HCT116 (cell line): ENCODE results near the gene KDM4D. TPM values are rescaled to one million over a fixed set of nuclear protein-coding genes. Genes with fewer than 3 reads are reported as not detected.

Experiments
- ATAC-seq: fragments of 200-7000 bp; cut with Tn5 transposase; 2 replicates; pipeline ENCODE4 v1.9.1; 2020; ENCODE audit warnings: mild to moderate bottlenecking, moderate library complexity
- BruUV-seq: library from RNA; stranded (reverse); fragments of 400-500 nt; replicated peaks from 2 replicates; lab custom pipeline; 2021; lab: Mats Ljungman, UMichigan
- CTCF ChIA-PET: fragments of 300-600 bp; sonication (Branson Sonifier 250); formaldehyde crosslinking; loops from one replicate; lab custom pipeline; 2021; ENCODE audit warnings: antibody characterized with exemption; lab: Charles Lee
- POLR2A ChIA-PET: fragments of 300-600, 350-600 bp; sonication (Branson Sonifier 250); formaldehyde crosslinking; loops from one replicate; lab custom pipeline; 2021; ENCODE audit warnings: antibody characterized with exemption; lab: Charles Lee
- RAD21 ChIA-PET, 2 experiments: fragments of 300-600 bp; sonication (Branson Sonifier 250); formaldehyde crosslinking; loops; one replicate each; lab custom pipeline; 2023; ENCODE audit warnings: low total read pairs in 2 of 2; ENCODE audit not compliant: uncharacterized antibody in 2 of 2, unreplicated experiment in 2 of 2, low non-redundant PET in 1 of 2; lab: Charles Lee
- DNase-seq: peaks from one replicate; pipeline ENCODE4 v3.0.0-alpha.2; 2010; ENCODE audit warnings: low read depth, low spot score
- H2AFZ ChIP-seq: fragments of 200-600 bp; shearing (Covaris generic), sonication (generic); 2 replicates; pipeline ENCODE4 v1.6.1; 2017; ENCODE audit warnings: low read depth, mixed run types, mixed read lengths, antibody characterized with exemption, low read length; ENCODE audit not compliant: poor library complexity, severe bottlenecking
- H3K27ac ChIP-seq: 2 replicates; pipeline ENCODE4 v1.5.1; 2012; ENCODE audit warnings: low read depth, low read length
- H3K27me3 ChIP-seq: fragments of 200-600 bp; sonication (generic); 2 replicates; pipeline ENCODE4 v1.6.1; 2016; ENCODE audit warnings: mixed run types, low read length, mixed read lengths; ENCODE audit not compliant: insufficient read depth
- H3K36me3 ChIP-seq, 2 experiments: fragments of 200-500 bp in 1 of 2; fragments of 200-600 bp in 1 of 2; sonication (Bioruptor generic) in 1 of 2; sonication (generic) in 1 of 2; 2 replicates each; pipeline versions ENCODE4 v1.5.1 to v1.6.1; 2014 to 2016; ENCODE audit warnings: low read length in 2 of 2, inconsistent platforms in 1 of 2, mixed read lengths in 1 of 2, mixed run types in 1 of 2; ENCODE audit not compliant: insufficient read depth in 2 of 2, control insufficient read depth in 1 of 2
- H3K4me1 ChIP-seq, 2 experiments: fragments of 200-600 bp in 1 of 2; sonication (generic) in 1 of 2; 2 replicates each; pipeline versions ENCODE4 v1.5.1 to v1.6.1; 2012 to 2017; ENCODE audit warnings: low read length in 2 of 2, inconsistent platforms in 1 of 2, mild to moderate bottlenecking in 1 of 2, mixed read lengths in 1 of 2, mixed run types in 1 of 2, moderate library complexity in 1 of 2; ENCODE audit not compliant: insufficient read depth in 2 of 2, control insufficient read depth in 1 of 2
- H3K4me2 ChIP-seq: fragments of 200-600 bp; sonication (generic); 2 replicates; pipeline ENCODE4 v1.6.1; 2017; ENCODE audit warnings: mixed run types, low read length, mixed read lengths
- H3K4me3 ChIP-seq, 2 experiments: fragments of 200-600 bp in 1 of 2; sonication (generic) in 1 of 2; replicated peaks in 1 of 2; 2 replicates each; pipeline ENCODE4 v1.5.1; 2011 to 2016; ENCODE audit warnings: low read length in 2 of 2, control low read depth in 1 of 2, low read depth in 1 of 2, mild to moderate bottlenecking in 1 of 2, mixed read lengths in 1 of 2, mixed run types in 1 of 2
- H3K79me2 ChIP-seq: fragments of 200-600 bp; sonication (generic); 2 replicates; pipeline ENCODE4 v1.6.1; 2017; ENCODE audit warnings: mild to moderate bottlenecking, mixed run types, low read length, moderate library complexity, mixed read lengths; ENCODE audit not compliant: insufficient read depth
- H3K9ac ChIP-seq: fragments of 200-600 bp; sonication (generic); 2 replicates; pipeline ENCODE4 v1.6.1; 2016; ENCODE audit warnings: low read length, mixed read lengths
- H3K9me2 ChIP-seq: fragments of 200-600 bp; sonication (generic), shearing (Covaris generic); 2 replicates; pipeline ENCODE4 v1.6.1; 2017; ENCODE audit warnings: mixed run types, mild to moderate bottlenecking, moderate library complexity; ENCODE audit not compliant: insufficient read depth
- H3K9me3 ChIP-seq, 2 experiments: fragments of 200-500 bp in 1 of 2; fragments of 200-600 bp in 1 of 2; sonication (Bioruptor generic) in 1 of 2; sonication (generic) in 1 of 2; 2 replicates each; pipeline ENCODE4 v1.6.1; 2014 to 2017; ENCODE audit warnings: low read length in 2 of 2, mixed read lengths in 2 of 2, inconsistent platforms in 1 of 2, low read depth in 1 of 2, mild to moderate bottlenecking in 1 of 2, mixed run types in 1 of 2, moderate library complexity in 1 of 2; ENCODE audit not compliant: control insufficient read depth in 1 of 2, insufficient read depth in 1 of 2
- H4K20me1 ChIP-seq: fragments of 200-600 bp; sonication (generic), shearing (Covaris generic); 2 replicates; pipeline ENCODE4 v1.6.1; 2017; ENCODE audit warnings: mixed run types, mild to moderate bottlenecking, moderate library complexity; ENCODE audit not compliant: insufficient read depth
- CEBPB ChIP-seq: IDR thresholded peaks from 2 replicates; pipeline ENCODE4 v1.6.1; 2012; ENCODE audit warnings: low read depth
- CTCF ChIP-seq, 3 experiments: fragments of 200-600 bp in 1 of 3; sonication (generic) in 1 of 3; IDR thresholded peaks in 2 of 3; conservative IDR thresholded peaks in 1 of 3; 2 replicates each; pipeline ENCODE4 v1.5.1; 2012 to 2017; ENCODE audit warnings: low read depth in 2 of 3, low read length in 2 of 3, antibody characterized with exemption in 1 of 3, borderline replicate concordance in 1 of 3, control low read depth in 1 of 3, mild to moderate bottlenecking in 1 of 3, mixed read lengths in 1 of 3, mixed run types in 1 of 3, moderate library complexity in 1 of 3; ENCODE audit not compliant: insufficient read depth in 1 of 3
- EGR1 ChIP-seq: IDR thresholded peaks from 2 replicates; pipeline ENCODE4 v1.6.1; 2012; ENCODE audit warnings: low read depth
- ELF1 ChIP-seq: IDR thresholded peaks from 2 replicates; pipeline ENCODE4 v1.6.1; 2012; ENCODE audit warnings: low read depth, borderline replicate concordance
- EZH2 ChIP-seq: fragments of 200-600 bp; sonication (generic); IDR thresholded peaks from 2 replicates; pipeline ENCODE4 v1.6.1; 2017; ENCODE audit warnings: antibody characterized with exemption, mixed run types
- FOSL1 ChIP-seq: IDR thresholded peaks from 2 replicates; pipeline ENCODE4 v1.6.1; 2012; ENCODE audit warnings: low read depth
- MAX ChIP-seq: IDR thresholded peaks from 2 replicates; pipeline ENCODE4 v1.6.1; 2012
- REST ChIP-seq: IDR thresholded peaks from 2 replicates; pipeline ENCODE4 v1.6.1; 2012; ENCODE audit warnings: low read depth
- SIN3A ChIP-seq: IDR thresholded peaks from 2 replicates; pipeline ENCODE4 v1.6.1; 2012; ENCODE audit warnings: low read depth
- SP1 ChIP-seq: IDR thresholded peaks from 2 replicates; pipeline ENCODE4 v1.6.1; 2012; ENCODE audit warnings: low read depth
- SRF ChIP-seq: IDR thresholded peaks from 2 replicates; pipeline ENCODE4 v1.6.1; 2012; ENCODE audit warnings: low read depth
- TCF7L2 ChIP-seq: IDR thresholded peaks from 2 replicates; pipeline ENCODE4 v1.7.0; 2011; ENCODE audit warnings: borderline replicate concordance, inconsistent platforms; ENCODE audit not compliant: insufficient read depth, insufficient read length; ENCODE audit errors: extremely low read depth
- YY1 ChIP-seq: IDR thresholded peaks from 2 replicates; pipeline ENCODE4 v1.6.1; 2011; ENCODE audit warnings: low read length, low read depth, moderate library complexity, mild to moderate bottlenecking; ENCODE audit not compliant: insufficient replicate concordance; ENCODE audit errors: extremely low read depth
- ZBTB33 ChIP-seq: IDR thresholded peaks from 2 replicates; pipeline ENCODE4 v1.6.1; 2011; ENCODE audit warnings: mild to moderate bottlenecking, low read length, moderate library complexity; ENCODE audit not compliant: insufficient replicate concordance; ENCODE audit errors: extremely low read depth
- ZFX ChIP-seq: fragments of 450-650 bp; IDR thresholded peaks from 2 replicates; pipeline ENCODE4 v1.6.1; 2017
- intact Hi-C: fragments of 100-400 bp; cut with micrococcal nuclease; formaldehyde crosslinking; loops from 2 replicates; pipeline ENCODE4 v1.10.0; 2022
- total RNA-seq: library from RNA; stranded (reverse); gene quantifications from one replicate; pipeline ENCODE4 v1.2.1, GENCODE V29; 2021; ENCODE audit not compliant: unreplicated experiment

Gene KDM4D
- total RNA-seq, 1 experiment from 2014 or later: 2.1 TPM

GRCh38 chr11:94926698-94927237 lies 46.7 kb upstream of the KDM4D start:
- intact Hi-C loops: no loop called here
- RAD21 ChIA-PET: no interaction called here
- Histone ChIP-seq H3K36me3 (no peaks in the 10 kb centered on the region), H4K20me1 (no peaks in the 10 kb centered on the region), H3K27ac (peak overlapping the region; percentile 28; the same call in 1 of the 2 replicates), H3K4me3 (no peak overlapping the region), H3K9me2 (no peaks in the 10 kb centered on the region), H3K27me3 (no peaks in the 10 kb centered on the region), H2AFZ (no peak overlapping the region), H3K4me2 (peak overlapping the region; percentile 44), H3K9ac (no peak overlapping the region), H3K79me2 (no peaks in the 10 kb centered on the region), H3K9me3 (no peaks in the 10 kb centered on the region), H3K4me1 (peaks cover 13 to 17% of the 10 kb centered on the region in 2 experiments; a peak in 3 of 4 replicates)
- ATAC-seq: peak; percentile 32
- POLR2A ChIA-PET: no interaction called here
- TF ChIP-seq YY1 (no peak), SP1 (no peak), ELF1 (no peak), SIN3A (no peak), EZH2 (no peak), ZFX (no peak), FOSL1 (no peak), EGR1 (no peak), CEBPB (no peak), REST (no peak), MAX (no peak), ZBTB33 (no peak), CTCF (IDR thresholded peaks at IDR 0.05 in 2 of 3, conservative IDR thresholded peaks at IDR 0.05 in 1 of 3; ENCODE audit: borderline replicate concordance in 1 of 3, insufficient read depth in 1 of 3, low read depth in 2 of 3, low read length in 2 of 3) (no peak), SRF (no peak), TCF7L2 (no peak)
- no peak for DNase-seq
- BruUV-seq: no TSS peak
- CTCF ChIA-PET: interaction anchor here (0.9 kb wide), 1 partner anchor 29 kb away, joined by 3 read pairs; no protein-coding TSS in a partner anchor
